Gastrocnemius medialis (tissue), 4 donors: ENCODE measurements around the gene RAB10.

Source experiments
- POLR2A ChIP-seq, 2 donors: fragments of 450-650 bp; IDR thresholded peaks; one replicate each; pipeline ENCODE4 v1.6.1; 2017; ENCODE audit warnings: antibody characterized with exemption in 2 of 2, mild to moderate bottlenecking in 2 of 2, moderate library complexity in 2 of 2
- TF ChIP-seq, protein P1 (sequence below), 5 experiments: fragments of 450-650 bp in 3 of 5; fragments of 200-600 bp in 2 of 5; sonication (generic) in 2 of 5; IDR thresholded peaks in 4 of 5; conservative IDR thresholded peaks in 1 of 5; 1 replicate in 4 of 5; 2 replicates in 1 of 5; pipeline ENCODE4 v1.5.1; 2016 to 2019; ENCODE audit warnings: antibody characterized with exemption in 5 of 5, mild to moderate bottlenecking in 3 of 5, moderate library complexity in 3 of 5

DNA sequence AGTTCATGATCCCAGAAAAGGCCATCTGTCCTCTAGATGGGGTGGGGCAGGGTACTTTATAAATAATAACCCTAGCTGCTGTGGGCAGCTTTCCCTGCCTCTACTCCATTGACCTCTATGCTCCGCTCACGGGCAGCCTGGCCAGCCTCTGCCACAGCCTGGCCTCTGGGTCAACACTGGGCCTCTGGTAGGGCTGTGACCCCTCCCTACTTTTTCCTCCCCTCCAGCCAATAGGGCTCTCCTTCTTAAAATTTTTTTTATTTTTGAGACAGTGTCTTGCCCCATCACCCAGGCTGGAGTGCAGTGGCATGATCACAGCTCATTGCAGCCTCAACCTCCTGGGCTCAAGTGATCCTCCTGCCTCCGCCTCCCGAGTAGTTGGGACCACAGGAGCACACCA is 134.9 kb downstream of the RAB10 start:
- TF ChIP-seq, protein P1, sequence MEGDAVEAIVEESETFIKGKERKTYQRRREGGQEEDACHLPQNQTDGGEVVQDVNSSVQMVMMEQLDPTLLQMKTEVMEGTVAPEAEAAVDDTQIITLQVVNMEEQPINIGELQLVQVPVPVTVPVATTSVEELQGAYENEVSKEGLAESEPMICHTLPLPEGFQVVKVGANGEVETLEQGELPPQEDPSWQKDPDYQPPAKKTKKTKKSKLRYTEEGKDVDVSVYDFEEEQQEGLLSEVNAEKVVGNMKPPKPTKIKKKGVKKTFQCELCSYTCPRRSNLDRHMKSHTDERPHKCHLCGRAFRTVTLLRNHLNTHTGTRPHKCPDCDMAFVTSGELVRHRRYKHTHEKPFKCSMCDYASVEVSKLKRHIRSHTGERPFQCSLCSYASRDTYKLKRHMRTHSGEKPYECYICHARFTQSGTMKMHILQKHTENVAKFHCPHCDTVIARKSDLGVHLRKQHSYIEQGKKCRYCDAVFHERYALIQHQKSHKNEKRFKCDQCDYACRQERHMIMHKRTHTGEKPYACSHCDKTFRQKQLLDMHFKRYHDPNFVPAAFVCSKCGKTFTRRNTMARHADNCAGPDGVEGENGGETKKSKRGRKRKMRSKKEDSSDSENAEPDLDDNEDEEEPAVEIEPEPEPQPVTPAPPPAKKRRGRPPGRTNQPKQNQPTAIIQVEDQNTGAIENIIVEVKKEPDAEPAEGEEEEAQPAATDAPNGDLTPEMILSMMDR (IDR thresholded peaks at IDR 0.05 in 4 of 5, conservative IDR thresholded peaks at IDR 0.05 in 1 of 5) = no peak
- no peak for TF ChIP-seq POLR2A (IDR thresholded peaks at IDR 0.05)
